NT2/D1 (cell line): Measurements from ENCODE around the gene CFAP73.

Experiments used
- SUZ12 ChIP-seq: IDR thresholded peaks from 2 replicates; pipeline ENCODE4 v1.6.1; 2011; ENCODE audit not compliant: insufficient read length, insufficient read depth; ENCODE audit errors: extremely low read depth
- YY1 ChIP-seq: IDR thresholded peaks from 2 replicates; pipeline ENCODE4 v1.6.1; 2011; ENCODE audit not compliant: insufficient read length, insufficient read depth

GRCh38 chr12:113155646-113156045 lies 6.1 kb downstream of the CFAP73 start:
- TF ChIP-seq YY1 (no peak), SUZ12 (no peak)
